ENCODE measurements around the gene LUZP4.

DNA sequence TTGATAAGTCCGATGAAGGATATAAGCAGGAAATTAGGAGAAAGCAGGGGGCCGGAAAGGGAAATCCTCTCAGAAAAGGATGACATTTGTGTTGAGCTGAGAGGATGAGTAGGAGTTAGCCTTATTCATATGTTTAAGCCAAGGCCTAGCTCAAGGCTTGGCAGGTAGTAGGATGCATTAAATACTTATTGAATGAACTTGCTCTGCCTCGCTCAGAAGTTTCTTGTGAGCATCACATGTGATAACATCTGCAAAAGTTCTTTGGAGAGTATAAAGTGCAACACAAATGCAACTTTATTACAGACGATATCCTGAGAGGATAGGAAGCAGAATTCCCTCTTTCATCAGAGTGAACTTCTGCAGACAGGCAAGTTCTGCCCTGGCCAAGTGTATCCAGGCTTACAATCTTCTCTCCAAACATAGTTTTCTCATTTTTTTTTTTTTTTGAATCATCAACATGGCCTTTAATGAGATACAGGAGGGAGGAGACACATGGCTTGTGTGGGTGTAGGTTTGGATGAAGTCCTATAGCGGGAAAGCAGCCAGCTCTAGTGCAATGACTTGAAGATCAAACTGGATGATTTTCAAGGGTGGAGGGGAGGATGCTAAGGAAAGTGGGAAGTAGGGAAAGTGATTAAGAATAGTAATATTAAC, 48.1 kb downstream of the LUZP4 start:
- TF ChIP-seq CTCF (IDR thresholded peaks at IDR 0.05) (no peak), POLR2A (IDR thresholded peaks at IDR 0.05) (no peak), POLR2AphosphoS5 (IDR thresholded peaks at IDR 0.05) (no peak)
